Activated B cell treated with CpG ODN at 0.5 μM for 24 hours (primary cell): ENCODE data around the gene NDOR1. TPM values are rescaled to one million over a fixed set of nuclear protein-coding genes. Genes with fewer than 3 reads are reported as not detected.

ENCODE experiments used
- ATAC-seq: fragments of 200-7000 bp; cut with Tn5 transposase; one replicate; pipeline ENCODE4 v1.10.0; 2021; ENCODE audit warnings: low read depth, mild to moderate bottlenecking, moderate library complexity
- CTCF ChIA-PET: fragments of 350-600 bp; sonication (Branson Sonifier 250); formaldehyde crosslinking; loops from one replicate; lab custom pipeline; 2021; ENCODE audit warnings: antibody characterized with exemption; lab: Charles Lee
- POLR2A ChIA-PET: fragments of 350-600 bp; sonication (Branson Sonifier 250); formaldehyde crosslinking; loops from one replicate; lab custom pipeline; 2021; ENCODE audit warnings: antibody characterized with exemption; lab: Charles Lee
- DNase-seq: peaks from one replicate; pipeline ENCODE4 v3.0.0; 2022
- H3K27ac Mint-ChIP-seq: one replicate; pipeline ENCODE4 v1.8.0; 2020; ENCODE audit warnings: mixed read lengths
- H3K27me3 Mint-ChIP-seq: one replicate; pipeline ENCODE4 v1.8.0; 2021; ENCODE audit warnings: mixed read lengths
- H3K36me3 Mint-ChIP-seq: one replicate; pipeline ENCODE4 v1.8.0; 2021; ENCODE audit warnings: low read depth, mixed read lengths
- H3K4me1 Mint-ChIP-seq: one replicate; pipeline ENCODE4 v1.8.0; 2021; ENCODE audit warnings: mixed read lengths
- H3K4me3 Mint-ChIP-seq: one replicate; pipeline ENCODE4 v1.8.0; 2020; ENCODE audit warnings: mild to moderate bottlenecking, mixed read lengths
- H3K9me3 Mint-ChIP-seq: one replicate; pipeline ENCODE4 v1.8.0; 2020; ENCODE audit warnings: mixed read lengths
- CTCF ChIP-seq: fragments of 200-600 bp; IDR thresholded peaks from one replicate; pipeline ENCODE4 v1.8.0; 2022; ENCODE audit warnings: antibody characterized with exemption, mild to moderate bottlenecking
- intact Hi-C: fragments of 100-400 bp; cut with micrococcal nuclease; formaldehyde crosslinking; loops from one replicate; pipeline ENCODE4 v1.15.1; 2024
- total RNA-seq: library from RNA; stranded (reverse); gene quantifications from 2 replicates; pipeline ENCODE4 v1.2.3, GENCODE V29; 2022

Gene NDOR1
- total RNA-seq, 1 donor from 2014 or later = 38.7 TPM

- no peak for DNase-seq
- H3K4me1 Mint-ChIP-seq = no peaks in the 10 kb centered on the region
- CTCF ChIA-PET = no interaction called here
- H3K27ac Mint-ChIP-seq = no peak overlapping the region
- POLR2A ChIA-PET = interaction anchor here (0.5 to 2.2 kb wide), 2 partner anchors 8 to 87 kb away, joined by 3 to 10 read pairs; partner anchors contain the start of gene RNF208
- H3K36me3 Mint-ChIP-seq = peaks cover 9% of the 10 kb centered on the region
- no peaks in the 10 kb centered on the region for H3K27me3 Mint-ChIP-seq
- no peak for ATAC-seq
- intact Hi-C loops = no loop called here
- no peaks in the 10 kb centered on the region for H3K9me3 Mint-ChIP-seq
- no peak overlapping the region for H3K4me3 Mint-ChIP-seq
- no peak for TF ChIP-seq CTCF
Measured at GRCh38 chr9:137214620-137215019, 9.1 kb downstream of the NDOR1 start.

DNA sequence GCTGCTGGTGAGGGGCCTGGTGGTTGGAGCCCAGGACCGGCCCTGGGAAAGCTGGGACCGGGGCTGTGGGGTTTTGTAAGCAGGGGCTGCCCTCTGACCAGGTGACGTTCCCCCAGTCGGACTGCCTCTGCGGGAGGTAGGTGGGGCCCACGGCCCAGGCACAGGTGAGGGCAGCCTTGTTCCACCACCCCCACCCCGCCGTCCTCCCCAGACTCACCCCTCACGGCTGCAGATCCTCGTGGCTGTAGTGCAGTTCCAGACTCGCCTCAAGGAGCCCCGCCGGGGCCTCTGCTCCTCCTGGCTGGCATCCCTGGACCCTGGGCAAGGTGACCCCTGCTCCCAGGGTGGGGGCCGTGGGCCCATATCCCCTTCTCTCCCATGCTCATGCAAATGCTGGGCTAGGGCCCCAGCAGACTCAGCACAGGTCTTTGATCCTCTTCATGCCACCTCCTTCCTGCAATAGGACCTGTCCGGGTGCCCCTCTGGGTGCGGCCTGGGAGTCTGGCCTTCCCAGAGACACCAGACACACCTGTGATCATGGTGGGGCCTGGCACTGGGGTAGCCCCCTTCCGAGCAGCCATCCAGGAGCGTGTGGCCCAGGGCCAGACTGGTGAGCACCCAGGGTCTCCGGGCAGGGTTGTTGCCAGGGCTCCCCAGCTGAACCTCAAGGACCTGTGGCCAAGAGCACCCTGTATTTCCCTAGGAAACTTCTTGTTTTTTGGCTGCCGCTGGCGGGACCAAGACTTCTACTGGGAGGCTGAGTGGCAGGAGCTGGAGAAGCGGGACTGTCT is 9.9 kb downstream of the NDOR1 start:
- TF ChIP-seq CTCF = no peak
- H3K27me3 Mint-ChIP-seq = no peaks in the 10 kb centered on the region
- no peaks in the 10 kb centered on the region for H3K4me1 Mint-ChIP-seq
- peaks cover 6% of the 10 kb centered on the region for H3K36me3 Mint-ChIP-seq
- DNase-seq = no peak
- POLR2A ChIA-PET = interaction anchor here (0.6 to 2.2 kb wide), 3 partner anchors 7 to 499 kb away, joined by 7 to 11 read pairs (median 10); partner anchors contain the start of gene RNF208
- H3K4me3 Mint-ChIP-seq = no peak overlapping the region
- CTCF ChIA-PET = no interaction called here
- no peak for ATAC-seq
- H3K27ac Mint-ChIP-seq = no peak overlapping the region
- no peaks in the 10 kb centered on the region for H3K9me3 Mint-ChIP-seq
- intact Hi-C loops = no loop called here

DNA sequence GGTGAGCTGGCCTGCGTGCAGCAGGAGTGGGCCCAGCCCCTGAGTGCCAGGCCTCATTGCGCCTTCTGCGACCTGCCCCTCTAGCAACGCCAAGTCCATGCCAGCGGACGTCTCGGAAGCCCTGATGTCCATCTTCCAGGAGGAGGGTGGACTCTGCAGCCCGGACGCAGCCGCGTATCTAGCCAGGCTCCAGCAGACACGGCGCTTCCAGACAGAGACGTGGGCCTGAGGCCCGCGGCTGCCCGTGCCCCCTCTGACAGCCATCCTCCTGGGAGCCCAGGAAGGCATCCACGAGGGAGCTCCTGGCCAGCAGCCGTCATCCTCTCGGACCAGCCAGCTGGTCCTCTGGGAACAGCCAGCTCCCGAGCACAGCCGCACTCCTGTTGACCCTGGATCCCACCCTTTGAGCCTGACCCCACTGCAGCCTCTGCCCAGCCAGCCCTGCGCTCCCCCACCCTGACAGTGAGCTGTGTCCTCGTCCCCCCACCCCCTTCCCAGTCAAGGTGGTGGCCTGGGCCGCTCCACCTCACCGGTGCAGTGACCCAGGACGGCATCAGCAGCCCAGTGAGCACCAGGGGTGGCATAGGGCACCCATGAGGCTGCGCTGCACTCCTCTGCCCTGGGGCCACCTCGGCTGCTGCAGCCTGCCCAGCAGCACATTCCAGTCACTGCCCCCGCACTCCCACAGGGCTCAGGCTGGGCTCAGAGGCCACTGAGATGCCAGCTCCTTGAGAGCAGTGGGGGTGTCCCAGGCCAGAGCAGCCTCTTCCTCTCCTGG is 10.9 kb downstream of the NDOR1 start:
- TF ChIP-seq CTCF = no peak
- ATAC-seq (no peak), DNase-seq (no peak)
- H3K9me3 Mint-ChIP-seq = no peaks in the 10 kb centered on the region
- ChIA-PET POLR2A (interaction anchor here (0.5 to 2.1 kb wide), 3 partner anchors 10 to 65 kb away, joined by 3 to 7 read pairs (median 3); partner anchors contain the start of gene TPRN), CTCF (no interaction called here)
- H3K27me3 Mint-ChIP-seq = no peaks in the 10 kb centered on the region
- peaks cover 6% of the 10 kb centered on the region for H3K36me3 Mint-ChIP-seq
- no peak overlapping the region for H3K27ac Mint-ChIP-seq
- no peak overlapping the region for H3K4me3 Mint-ChIP-seq
- peaks cover 2% of the 10 kb centered on the region for H3K4me1 Mint-ChIP-seq
- intact Hi-C loops = no loop called here

DNA sequence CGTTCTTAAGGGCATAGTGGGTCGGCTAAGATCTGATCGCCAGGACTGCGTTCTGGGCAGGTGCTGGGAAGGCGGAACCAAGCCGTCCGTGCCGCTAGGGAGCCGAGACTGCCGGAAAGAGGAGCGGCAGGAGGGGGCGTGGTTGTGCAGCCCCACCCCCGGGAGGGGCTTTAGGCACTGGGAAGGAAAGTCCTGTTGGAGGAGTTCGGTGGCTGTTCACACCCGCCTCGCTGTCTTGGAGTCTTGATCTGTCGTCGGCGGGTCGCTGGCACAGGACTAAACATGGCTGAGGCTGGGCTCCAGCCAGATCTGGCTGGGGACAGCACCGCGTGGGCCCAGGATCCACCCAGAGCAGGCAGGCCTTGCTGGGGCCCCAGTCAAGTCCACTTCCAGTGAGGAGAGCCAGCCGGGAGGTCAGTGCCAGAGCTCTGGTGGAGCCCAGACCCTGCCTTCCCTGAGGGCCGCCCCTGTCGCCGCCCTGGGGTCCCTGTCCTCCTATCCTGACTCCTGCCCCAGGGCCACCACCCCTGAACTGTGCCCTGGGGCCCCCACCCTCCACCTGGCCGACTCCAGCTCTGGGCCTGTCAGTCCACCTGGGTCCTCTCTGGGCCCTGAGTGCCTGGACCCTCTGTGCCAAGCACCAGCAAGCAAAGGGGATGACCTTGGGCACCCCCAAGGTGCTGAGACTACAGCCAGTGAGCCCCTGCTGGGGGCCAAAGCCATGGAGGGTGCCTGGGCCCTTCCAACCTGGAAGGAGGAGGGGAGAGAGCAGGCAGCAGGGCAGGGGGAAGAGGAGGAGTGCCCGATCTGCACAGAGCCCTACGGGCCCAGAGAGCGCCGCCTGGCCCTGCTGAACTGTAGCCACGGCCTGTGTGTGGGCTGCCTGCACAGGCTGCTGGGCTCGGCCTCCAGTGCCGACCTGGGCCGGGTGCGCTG is 12.0 kb downstream of the NDOR1 start:
- Mint-ChIP-seq H3K4me1 (peaks cover 2% of the 10 kb centered on the region), H3K9me3 (no peaks in the 10 kb centered on the region), H3K27ac (no peak overlapping the region), H3K36me3 (peaks cover 6% of the 10 kb centered on the region), H3K27me3 (no peaks in the 10 kb centered on the region), H3K4me3 (no peak overlapping the region)
- ATAC-seq (no peak), DNase-seq (no peak)
- ChIA-PET POLR2A (interaction anchor here (1.0 to 2.1 kb wide), 2 partner anchors 11 to 17 kb away, joined by 3 to 7 read pairs; partner anchors contain the start of gene TPRN), CTCF (no interaction called here)
- TF ChIP-seq CTCF = no peak
- intact Hi-C loops = no loop called here
